Measurements from ENCODE around the gene UMOD.
"Not testable (repeated sequence)": the region's sequence is repeated elsewhere in the genome, so short reads cannot be mapped to it uniquely, and the experiment has no call there.

The UMOD gene

DNA sequence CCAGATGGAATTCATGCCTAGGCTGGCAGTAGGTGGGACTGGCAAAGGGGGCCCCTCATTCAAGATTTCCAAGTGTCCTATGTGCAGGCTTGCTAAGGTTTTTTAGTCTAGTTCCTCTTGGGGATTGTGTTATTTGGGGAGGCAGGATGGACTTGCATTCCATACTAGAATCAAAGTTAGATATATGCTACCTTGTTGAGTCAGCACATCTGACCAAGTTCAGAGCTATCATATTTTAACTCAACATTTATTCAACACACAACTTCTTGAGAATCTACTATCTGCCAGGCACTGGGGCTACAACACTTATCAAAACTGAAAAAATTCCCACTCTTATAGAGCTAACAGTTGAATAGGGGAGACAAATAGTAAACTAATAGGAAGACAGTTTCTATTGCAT, 31.9 kb downstream of the UMOD start:
- no peak for DNase-seq (ENCODE audit: low spot score)

DNA sequence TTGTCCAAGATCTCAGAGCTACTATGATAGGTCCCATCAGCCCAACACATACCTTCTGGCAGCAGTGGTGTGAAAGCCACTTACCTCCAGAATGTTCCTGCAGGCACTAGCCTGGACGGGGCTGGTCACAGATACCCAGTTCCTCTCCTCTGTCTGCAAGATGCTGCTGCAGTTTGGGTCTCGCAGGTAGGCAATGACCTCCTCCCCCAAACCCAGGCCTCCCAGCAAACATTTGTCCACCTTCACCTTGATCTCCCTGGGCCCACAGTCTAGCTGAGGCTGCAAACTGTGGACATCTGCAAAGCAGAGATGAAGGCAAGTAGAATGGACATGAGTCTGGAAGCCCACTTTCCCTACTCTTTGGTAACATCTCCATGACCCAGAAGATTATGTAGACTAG, 32.3 kb downstream of the UMOD start:
- DNase-seq (ENCODE audit: low spot score) = no peak

DNA sequence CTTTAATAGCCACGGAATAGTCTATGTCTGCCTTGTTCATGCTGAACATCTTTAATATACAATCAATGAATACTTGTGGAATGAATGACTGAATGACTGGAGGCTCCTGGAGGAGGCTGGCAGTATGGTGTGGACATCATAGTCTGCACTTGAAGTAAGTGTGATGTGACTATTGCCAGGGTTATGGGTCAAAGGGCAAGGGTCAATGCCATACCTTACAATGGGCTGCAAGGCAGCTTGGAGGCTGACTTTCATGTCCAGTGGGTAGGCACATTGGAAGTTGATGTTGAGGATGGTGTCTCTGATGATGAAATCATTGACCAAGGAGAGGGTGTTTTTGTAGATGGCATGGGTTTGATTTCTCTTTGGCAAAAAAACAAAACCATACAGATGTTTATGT, 33.1 kb downstream of the UMOD start:
- no peak for DNase-seq (ENCODE audit: low spot score)

DNA sequence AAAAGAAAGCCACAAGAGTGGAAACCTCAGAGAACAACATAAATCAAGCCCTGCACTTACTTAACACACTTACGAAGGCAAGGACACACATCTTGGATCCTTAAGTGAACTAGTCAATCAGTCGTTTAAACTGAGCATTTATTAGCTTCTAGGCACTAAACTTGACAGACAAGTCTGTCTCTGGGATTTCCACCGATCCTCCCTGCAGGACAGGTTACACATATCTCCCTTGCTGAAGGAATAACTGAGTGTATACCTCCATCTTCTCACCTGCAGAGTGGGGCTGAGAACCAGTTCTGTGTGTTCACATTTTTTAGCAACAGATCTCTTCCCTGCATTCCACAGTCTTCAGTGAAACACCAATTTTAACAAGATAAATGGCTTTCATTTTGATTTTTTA, 34.1 kb downstream of the UMOD start:
- DNase-seq (ENCODE audit: low spot score) = no peak

DNA sequence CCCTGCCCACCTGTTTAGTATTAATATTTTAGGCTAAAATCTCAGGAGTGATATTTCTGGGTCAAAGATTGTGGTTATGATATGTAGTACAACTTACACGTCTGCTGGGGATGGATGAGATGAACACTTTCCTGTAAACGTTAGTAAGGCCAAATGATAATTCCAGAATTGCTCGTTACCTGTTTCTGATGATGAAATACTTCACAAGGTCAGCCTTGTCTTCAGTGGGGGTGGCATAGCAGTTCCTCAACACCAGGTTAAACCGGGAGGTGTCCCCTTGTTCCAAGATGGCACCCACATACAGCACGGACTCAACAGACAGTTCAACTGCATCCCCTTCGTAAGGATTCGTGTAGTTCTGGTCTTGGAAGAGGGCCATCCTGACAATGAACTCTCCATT, 34.5 kb downstream of the UMOD start:
- DNase-seq (ENCODE audit: low spot score) = no peak

DNA sequence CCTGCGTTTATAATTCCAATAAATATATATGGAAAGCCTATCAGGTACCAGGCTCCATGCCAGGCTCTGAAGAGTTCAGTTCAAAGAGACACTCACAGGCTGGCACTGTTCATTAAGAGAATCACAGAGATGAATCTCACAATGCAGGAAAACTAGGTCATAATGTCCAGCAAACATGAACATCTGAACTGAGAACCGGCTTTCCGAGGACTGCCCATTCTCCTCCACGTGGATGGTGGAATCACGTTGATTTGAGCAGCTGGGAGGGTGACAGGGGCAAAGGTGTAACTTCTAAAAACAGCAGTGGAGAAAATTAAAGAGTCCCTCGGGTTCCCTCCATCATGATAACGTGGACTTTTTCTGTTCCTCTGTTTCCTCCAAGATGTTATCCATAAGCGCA, 35.4 kb downstream of the UMOD start:
- no peak for DNase-seq (ENCODE audit: low spot score)

DNA sequence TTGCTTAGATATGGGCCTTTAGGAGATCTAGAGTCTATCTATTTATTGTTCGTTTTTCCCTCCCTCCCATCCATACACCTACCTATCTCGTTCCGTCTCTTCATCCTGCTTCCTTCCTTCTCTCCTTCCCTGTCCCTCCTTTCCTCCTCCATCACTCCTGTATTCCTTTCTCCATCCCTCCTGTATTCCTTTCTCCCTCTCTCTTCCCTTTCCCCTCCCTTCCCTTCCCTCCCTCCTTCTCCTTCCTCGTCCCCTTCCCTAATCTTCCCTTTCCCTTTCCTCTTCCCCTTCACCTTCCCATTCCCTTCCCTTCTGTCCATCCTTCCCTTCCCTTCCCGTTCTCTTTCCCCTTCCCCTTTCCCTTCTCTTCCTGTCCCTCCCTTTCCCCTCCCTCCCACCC, 35.8 kb downstream of the UMOD start:
- no peak for DNase-seq (ENCODE audit: low spot score)

DNA sequence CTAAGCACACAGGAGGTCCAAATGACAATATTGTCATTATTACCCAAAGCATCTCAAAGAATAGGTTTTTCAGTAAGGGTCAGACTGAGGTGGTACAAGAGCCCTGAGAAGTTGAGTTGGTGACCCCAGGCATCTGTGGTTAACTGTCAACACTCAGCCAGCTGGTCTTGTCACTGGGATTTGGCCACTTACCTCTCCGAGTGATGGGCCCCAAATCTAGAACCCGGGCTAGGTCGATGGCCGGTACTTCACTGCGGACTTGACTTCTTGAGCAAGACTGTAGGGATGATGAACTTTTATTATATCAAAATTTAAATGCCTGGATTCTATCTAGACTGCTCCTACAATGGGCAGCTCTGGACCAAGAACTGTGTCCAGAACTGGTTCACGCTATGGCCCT, 36.8 kb downstream of the UMOD start:
- no peak for DNase-seq (ENCODE audit: low spot score)

DNA sequence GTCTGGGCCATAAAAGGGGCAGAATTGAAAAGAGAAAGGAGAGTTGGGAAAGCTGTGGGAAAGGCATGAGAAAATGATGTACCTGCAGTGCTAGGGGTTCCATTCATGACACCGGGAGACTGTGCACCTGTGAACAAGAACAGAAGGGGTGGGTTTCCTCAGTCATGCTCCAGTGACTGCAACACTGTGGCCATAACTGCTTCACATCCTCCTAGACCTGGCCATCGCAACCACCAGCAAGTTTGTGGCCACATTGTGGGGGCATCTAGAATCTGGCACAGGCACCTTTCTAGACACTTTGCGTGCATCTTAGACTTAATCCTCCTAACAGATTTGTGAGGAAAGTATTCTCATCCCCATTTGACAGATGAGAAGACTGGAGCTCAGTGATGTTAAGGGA, 37.9 kb downstream of the UMOD start:
- no peak for DNase-seq (ENCODE audit: low spot score)

DNA sequence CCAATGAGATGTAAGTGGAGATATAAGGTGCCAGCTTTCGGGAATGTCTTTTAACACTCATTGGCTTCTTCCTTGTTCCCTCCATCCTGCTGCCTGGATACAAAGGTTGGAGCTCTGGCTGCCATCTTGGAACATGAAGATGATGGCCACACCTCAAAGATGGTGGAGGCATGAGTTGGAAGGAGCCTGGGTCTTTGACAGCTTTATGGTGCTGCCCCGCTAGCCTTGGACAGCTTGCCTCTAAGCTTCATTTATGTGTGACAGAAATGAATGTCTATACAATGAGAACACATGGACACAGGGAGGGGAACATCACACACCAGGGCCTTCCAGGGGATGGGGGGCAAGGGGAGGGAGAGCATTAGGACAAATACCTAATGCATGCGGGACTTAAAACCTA, 38.8 kb downstream of the UMOD start:
- no peak for DNase-seq (ENCODE audit: low spot score)

DNA sequence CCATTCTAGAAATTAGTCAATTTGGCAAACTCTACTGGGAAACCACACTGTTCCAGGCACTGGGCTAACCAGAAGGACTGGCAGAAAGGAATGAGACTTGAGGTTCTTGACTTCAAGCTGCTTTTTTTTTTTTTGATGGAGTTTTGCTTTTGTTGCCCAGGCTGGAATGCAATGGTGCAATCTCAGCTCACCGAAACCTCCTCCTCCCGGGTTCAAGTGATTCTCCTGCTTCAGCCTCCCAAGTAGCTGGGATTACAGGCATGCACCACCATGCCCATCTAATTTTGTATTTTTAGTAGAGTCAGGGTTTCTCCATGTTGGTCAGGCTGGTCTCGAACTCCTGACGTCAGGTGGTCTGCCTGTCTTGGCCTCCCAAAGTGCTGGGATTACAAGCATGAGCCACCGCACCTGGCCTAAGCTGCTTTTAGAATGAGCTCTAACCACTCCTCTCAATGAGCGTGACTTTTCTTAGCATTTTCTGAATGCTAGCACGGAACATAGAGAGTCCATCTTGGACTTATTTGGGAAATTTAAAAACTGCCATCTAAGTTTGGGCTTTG, 39.9 kb downstream of the UMOD start:
- not testable (repeated sequence) for DNase-seq (ENCODE audit: low spot score)

DNA sequence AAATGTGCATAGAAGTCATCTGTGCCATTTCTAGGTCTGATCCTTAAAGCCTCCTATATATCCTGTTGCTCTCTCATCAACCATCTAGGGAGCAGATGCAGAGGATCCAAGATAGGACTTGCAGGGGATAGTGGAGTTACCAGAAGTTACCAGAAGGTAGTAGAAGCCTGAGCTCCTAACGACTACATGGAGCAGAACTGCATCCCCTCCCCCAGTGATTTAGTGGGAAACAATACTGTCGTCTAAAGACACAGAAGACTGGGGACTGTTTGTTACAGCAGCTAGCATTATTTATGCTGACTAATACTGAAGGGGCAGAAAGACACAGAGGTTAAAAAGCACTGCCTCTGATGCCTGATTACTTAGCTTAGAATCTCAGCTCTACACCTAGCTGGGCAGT, 41.0 kb downstream of the UMOD start:
- no peak for DNase-seq (ENCODE audit: low spot score)

DNA sequence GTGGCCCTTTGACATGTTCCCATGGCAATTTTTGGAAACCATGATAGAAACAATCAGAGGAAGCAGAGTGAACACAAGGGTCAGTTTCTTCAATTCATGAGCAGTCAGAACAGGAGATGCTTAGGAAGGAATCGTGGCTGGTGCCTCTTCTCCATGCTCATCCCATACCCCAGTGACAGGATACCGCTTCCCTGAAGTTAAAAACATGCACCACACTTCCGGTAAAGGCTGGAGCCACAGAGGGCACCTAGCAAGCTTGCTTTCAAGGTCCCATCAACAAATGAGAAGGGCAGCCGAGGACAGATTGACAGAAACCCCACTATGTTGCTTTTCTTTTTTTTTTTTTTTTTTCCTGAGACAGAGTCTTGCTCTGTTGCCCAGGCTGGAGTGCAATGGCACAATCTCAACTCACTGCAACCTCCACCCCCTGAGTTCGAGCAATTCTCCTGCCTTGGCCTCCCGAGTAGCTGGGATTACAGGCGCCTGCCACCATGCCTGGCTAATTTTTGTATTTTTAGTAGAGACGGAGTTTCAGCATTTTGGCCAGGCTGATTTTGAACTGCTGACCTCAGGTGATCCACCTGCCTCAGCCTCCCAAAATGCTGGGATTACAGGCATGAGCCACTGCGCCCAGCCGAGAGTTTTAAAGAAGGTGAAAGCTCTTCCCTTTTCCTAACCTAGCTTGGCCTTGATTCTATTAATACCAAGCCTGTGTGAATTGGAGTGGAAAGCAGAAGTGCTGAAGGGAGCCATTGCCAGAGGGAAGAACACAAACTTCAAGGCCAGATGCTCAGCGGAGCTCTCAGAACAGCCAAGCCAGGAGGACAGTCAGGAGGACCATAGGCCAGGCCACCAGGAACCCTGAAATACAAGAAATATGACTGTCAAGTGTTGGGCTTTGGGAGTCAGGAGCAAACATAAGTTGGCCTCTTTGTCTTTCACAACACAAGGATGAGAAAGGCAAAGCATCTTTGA, 41.8 kb downstream of the UMOD start:
- DNase-seq (ENCODE audit: low spot score) = no peak

DNA sequence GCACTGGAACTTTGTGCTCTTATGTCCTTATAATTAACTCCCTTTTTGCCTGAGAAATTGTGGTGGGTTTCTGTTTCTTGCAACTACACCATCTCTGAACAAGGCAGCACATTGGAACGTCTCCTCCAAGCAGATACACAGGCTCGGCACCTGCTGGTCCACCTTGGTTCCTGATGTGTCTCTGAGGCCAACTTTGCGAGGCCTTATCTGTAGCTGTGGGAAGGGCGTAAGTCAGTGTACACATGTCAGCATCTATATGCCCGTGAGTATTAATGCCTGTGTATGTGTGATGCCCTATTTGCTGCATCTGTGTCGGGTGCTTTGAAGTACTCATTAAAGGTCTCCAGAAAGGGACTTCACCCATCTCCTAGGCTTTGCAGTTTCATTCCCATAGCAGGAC, 42.7 kb downstream of the UMOD start:
- no peak for DNase-seq (ENCODE audit: low spot score)

DNA sequence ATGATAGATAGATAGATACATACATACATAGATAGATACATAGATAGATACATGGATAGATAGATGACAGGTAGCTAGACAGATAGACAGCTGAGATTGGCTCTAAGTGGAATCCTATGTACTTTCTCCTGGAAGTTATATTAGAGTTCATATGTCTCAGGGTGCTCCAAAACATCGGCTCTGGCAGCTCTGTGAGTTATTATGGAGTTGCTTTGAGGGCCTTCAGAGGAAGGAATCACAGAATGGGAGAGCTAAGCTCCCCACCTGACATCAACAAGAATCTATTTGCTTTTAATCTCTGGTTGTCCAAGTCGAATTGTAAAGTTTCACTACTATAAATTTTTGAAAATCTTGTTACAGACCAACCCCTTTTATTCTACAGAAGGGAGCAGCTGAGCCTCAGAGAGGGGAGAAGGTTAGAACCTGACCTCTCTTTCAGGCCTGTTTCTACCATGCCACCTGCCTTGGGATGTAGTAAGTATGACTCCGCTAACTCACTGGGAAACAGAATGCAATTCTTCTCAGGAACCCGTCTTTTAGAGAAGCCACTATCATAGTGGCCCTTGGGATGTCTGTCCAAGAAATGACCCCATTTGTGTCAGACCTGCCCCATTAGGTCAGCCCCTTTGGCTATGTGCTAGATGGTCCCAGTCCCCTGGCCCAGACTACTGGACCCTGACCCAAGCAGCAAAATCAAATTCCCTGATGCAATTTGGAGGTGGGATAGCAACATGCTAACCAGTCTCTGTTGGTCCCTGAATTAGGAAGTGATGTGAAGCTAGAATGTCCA, 43.5 kb downstream of the UMOD start:
- DNase-seq (ENCODE audit: low spot score) = no peak

DNA sequence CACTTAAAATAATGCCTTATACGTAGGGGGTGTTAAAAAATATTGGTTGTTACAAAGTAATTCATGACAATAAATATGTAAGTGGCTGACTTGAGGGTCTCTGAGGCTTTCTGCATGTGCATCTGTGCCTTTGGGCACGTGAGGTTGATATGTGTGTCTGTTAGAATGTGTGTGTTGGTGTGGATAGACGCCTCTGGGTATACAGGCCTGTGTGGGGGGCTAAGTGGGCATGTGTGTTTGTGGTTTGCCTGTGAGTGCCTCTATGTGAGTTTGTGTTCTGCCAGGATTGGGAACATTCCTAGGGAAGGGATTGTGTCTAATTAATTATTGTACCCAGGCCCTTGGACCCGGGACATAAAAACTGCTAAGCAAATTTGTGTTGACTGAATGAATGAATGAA, 44.2 kb downstream of the UMOD start:
- DNase-seq (ENCODE audit: low spot score) = no peak

DNA sequence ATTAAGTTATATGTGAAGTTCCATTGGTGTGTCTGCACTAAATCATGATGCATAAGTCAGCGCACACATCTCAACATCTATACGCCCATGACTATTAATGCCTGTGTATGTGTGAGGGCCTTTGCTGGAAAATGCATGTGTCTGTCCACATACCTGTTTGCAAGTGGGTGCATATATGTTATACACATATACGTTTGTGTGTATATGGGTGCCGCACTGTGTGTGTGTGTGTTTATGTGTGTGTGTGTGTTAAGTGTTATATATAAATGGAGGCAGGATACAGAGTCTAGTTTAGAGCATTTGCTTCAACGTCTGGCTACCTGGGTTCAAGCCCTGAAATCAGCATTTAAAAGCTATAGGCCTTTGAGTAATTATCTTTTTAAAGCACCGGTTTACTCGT, 44.7 kb downstream of the UMOD start:
- no peak for DNase-seq (ENCODE audit: low spot score)

DNA sequence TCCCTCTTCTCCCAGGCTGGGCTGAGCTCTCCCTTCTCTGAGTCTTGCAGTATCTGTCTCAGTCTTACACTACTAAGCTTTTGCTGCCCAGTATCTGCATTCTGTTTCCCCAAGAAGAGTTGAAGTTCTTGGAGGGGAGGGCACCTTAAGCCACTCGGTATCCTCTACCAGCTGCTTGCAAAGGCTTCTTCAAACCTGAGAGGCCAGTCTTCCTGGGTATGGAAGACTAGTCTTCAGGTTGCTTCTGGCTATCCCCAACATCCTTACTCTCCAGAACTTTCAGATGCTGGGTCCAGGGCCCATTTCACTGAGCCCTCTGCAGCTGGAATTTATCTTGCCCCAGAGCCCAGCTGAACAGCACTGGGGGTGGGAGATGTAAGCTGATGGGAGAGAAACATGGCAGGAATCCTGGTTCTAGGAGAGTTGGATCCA, 45.3 kb downstream of the UMOD start:
- no peak for DNase-seq (ENCODE audit: low spot score)

DNA sequence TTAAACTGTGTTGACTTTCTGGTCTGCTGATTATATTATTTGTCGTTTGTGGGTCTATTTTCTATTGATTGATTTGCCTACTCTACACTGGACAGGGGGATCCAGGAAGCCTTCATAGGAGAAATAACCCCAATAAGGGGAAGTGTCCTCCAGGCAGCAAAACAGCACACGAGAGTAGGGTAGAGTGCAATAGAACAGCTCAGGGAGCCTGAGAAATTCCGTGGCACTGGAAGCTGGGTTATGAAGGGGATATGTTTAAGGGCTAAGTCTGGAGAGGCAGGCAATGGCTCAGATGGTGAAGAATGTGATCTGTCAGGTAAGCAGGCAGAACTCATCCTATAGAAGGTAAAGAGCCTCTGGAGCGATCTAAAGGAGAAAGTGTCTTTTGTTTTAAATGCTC, 46.1 kb downstream of the UMOD start:
- no peak for DNase-seq (ENCODE audit: low spot score)

DNA sequence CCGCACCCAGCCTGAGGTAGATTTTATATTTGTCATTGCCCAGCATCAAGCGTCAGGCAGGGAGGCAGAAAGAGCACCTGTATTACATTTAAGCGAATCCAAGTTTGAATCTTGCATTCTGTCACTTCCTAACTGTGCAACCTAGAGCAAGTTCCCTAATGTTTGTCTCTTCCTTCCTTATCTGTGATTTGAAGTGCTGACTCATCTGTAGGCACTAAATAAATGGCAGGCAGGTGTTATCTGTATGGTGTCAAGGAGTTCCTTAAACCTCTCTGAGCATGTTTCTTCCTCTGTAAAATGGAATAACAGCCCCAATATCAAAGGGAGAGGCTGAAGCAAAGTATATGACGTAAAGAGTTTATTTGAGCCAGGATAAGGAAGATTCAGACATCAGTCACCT, 49.5 kb downstream of the UMOD start:
- DNase-seq (ENCODE audit: low spot score) = no peak

DNA sequence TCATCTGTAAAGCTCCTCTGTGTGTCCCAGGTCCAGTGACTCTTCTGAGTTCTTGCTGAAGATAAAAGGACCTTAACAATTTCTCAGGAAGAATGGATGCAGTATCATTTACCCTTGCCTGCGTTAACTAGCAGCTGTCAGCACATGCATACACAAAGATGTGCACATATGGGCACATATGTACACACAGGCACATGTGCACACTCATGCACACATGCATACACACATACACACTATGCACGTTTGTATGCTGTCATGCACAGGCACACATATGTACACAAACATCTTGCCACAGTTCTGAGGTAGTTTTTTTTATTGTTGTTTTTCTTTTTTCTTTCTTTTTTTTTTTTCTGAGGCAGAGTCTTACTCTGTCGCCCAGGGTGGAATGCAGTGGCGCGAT, 50.1 kb downstream of the UMOD start:
- DNase-seq (ENCODE audit: low spot score) = no peak

DNA sequence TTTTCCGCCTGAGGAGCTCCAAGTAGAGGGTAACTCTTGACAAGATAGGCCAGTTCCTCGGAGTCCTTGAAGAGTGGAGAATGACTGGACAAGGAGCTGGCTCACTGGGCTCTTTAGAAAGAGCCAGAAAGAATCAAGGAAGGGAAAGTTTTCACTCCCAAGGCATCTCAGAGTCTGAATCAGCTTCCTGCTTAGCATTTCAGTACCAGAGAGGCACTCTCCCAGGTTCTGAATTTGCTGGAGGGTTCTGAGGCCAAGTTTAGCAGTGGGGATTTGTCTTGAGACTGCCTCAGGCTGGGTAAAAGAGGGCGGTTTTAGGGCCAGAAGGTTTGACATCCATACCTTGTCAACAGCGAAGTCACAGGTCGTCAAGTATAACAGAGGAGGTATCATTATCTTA, 50.7 kb downstream of the UMOD start:
- no peak for DNase-seq (ENCODE audit: low spot score)

Data from NAMALWA (cell line).